Endothelial cell of hepatic sinusoid (primary cell): ENCODE results near the gene DIAPH2.
"Not testable (repeated sequence)": the region's sequence is repeated elsewhere in the genome, so short reads cannot be mapped to it uniquely, and the experiment has no call there.

Source experiments
- in situ Hi-C: cut with HindIII; loops from 2 replicates; pipeline ENCODE4 v1.10.0; 2017; ENCODE audit warnings: low sequenced_read_pairs

The DIAPH2 gene

GRCh38 chrX:97367125-97367524 is 682.5 kb downstream of the DIAPH2 start:
- in situ Hi-C loops, result no loop called here

GRCh38 chrX:97369947-97370346 is 685.3 kb downstream of the DIAPH2 start:
- in situ Hi-C loops, result no loop called here

- in situ Hi-C loops, result no loop called here
These were observed 687.5 kb downstream of the DIAPH2 start for GRCh38 chrX:97372001-97372766.

GRCh38 chrX:97374266-97374665 is 689.6 kb downstream of the DIAPH2 start:
- in situ Hi-C loops, result no loop called here

GRCh38 chrX:97380200-97380599 is 695.6 kb downstream of the DIAPH2 start:
- in situ Hi-C loops, result no loop called here

GRCh38 chrX:97384685-97385084 is 700.0 kb downstream of the DIAPH2 start:
- in situ Hi-C loops, result no loop called here

- in situ Hi-C loops, result no loop called here
These were observed 702.4 kb downstream of the DIAPH2 start for GRCh38 chrX:97387004-97387403.

- in situ Hi-C loops, result no loop called here
These were observed 705.1 kb downstream of the DIAPH2 start for GRCh38 chrX:97389761-97390192.

GRCh38 chrX:97397371-97397770 is 712.7 kb downstream of the DIAPH2 start:
- in situ Hi-C loops, result no loop called here

- in situ Hi-C loops, result no loop called here
These were observed 713.4 kb downstream of the DIAPH2 start for GRCh38 chrX:97398030-97398551.

GRCh38 chrX:97399400-97399799 is 714.8 kb downstream of the DIAPH2 start:
- in situ Hi-C loops, result no loop called here

- in situ Hi-C loops, result no loop called here
These were observed 715.9 kb downstream of the DIAPH2 start for GRCh38 chrX:97400492-97400891.

- in situ Hi-C loops, result no loop called here
These were observed 716.5 kb downstream of the DIAPH2 start for GRCh38 chrX:97401154-97401553.

- in situ Hi-C loops, result no loop called here
These were observed 717.0 kb downstream of the DIAPH2 start for GRCh38 chrX:97401586-97402136.

GRCh38 chrX:97402333-97402732 is 717.7 kb downstream of the DIAPH2 start:
- in situ Hi-C loops, result no loop called here

GRCh38 chrX:97402903-97403302 is 718.3 kb downstream of the DIAPH2 start:
- in situ Hi-C loops, result no loop called here

- in situ Hi-C loops, result no loop called here
These were observed 720.5 kb downstream of the DIAPH2 start for GRCh38 chrX:97405031-97405660.

- in situ Hi-C loops, result not testable (repeated sequence)
These were observed 725.2 kb downstream of the DIAPH2 start for GRCh38 chrX:97409632-97410415.

- in situ Hi-C loops, result no loop called here
These were observed 731.8 kb downstream of the DIAPH2 start for GRCh38 chrX:97416461-97416860.

- in situ Hi-C loops, result no loop called here
These were observed 744.5 kb downstream of the DIAPH2 start for GRCh38 chrX:97429101-97429500.

GRCh38 chrX:97431281-97431680 is 746.6 kb downstream of the DIAPH2 start:
- in situ Hi-C loops, result no loop called here
